SK-N-SH treated with all-trans-retinoic acid at 6 μM for 48 hours (cell line): ENCODE data around the gene DYNLL1.

Source experiments
- ATAC-seq: fragments of 200-7000 bp; cut with Tn5 transposase; 3 replicates; pipeline ENCODE4 v1.9.1; 2020; ENCODE audit warnings: mild to moderate bottlenecking, moderate library complexity
- ARNTL ChIP-seq: fragments of 450-650 bp; formaldehyde crosslinking; IDR thresholded peaks from 2 replicates; pipeline ENCODE4 v1.5.0; 2020; ENCODE audit warnings: low read depth, mild to moderate bottlenecking, moderate library complexity, borderline replicate concordance
- BACH2 ChIP-seq: fragments of 250-450 bp; sonication (Bioruptor Pico); IDR thresholded peaks from 2 replicates; pipeline ENCODE4 v1.9.0; 2021; ENCODE audit warnings: mild to moderate bottlenecking, borderline replicate concordance
- CSDC2 ChIP-seq: fragments of 250-450 bp; sonication (Bioruptor Pico); IDR thresholded peaks from 2 replicates; pipeline ENCODE4 v1.5.0; 2020; ENCODE audit warnings: mild to moderate bottlenecking, moderate library complexity
- CSRNP3 ChIP-seq: fragments of 250-450 bp; sonication (Bioruptor Pico); IDR thresholded peaks from 2 replicates; pipeline ENCODE4 v1.5.1; 2021; ENCODE audit warnings: mild to moderate bottlenecking, moderate library complexity
- ESRRG ChIP-seq: fragments of 250-450 bp; sonication (Bioruptor Pico); IDR thresholded peaks from 2 replicates; pipeline ENCODE4 v1.6.1; 2021; ENCODE audit warnings: mild to moderate bottlenecking
- GLIS3 ChIP-seq: fragments of 250-450 bp; sonication (Bioruptor Pico); IDR thresholded peaks from 2 replicates; pipeline ENCODE4 v1.5.0; 2020; ENCODE audit warnings: mild to moderate bottlenecking, moderate library complexity
- ISL1 ChIP-seq: fragments of 250-450 bp; sonication (Bioruptor Pico); IDR thresholded peaks from 2 replicates; pipeline ENCODE4 v2.1.2; 2022; ENCODE audit warnings: mild to moderate bottlenecking, moderate library complexity
- OSR1 ChIP-seq: fragments of 250-450 bp; sonication (Bioruptor Pico); IDR thresholded peaks from 2 replicates; pipeline ENCODE4 v1.8.0; 2022; ENCODE audit warnings: moderate library complexity, mild to moderate bottlenecking, inconsistent platforms
- PATZ1 ChIP-seq: fragments of 250-450 bp; sonication (Bioruptor Pico); IDR thresholded peaks from 2 replicates; pipeline ENCODE4 v1.8.0; 2020; ENCODE audit warnings: mild to moderate bottlenecking, moderate library complexity, borderline replicate concordance
- PPARA ChIP-seq: fragments of 250-450 bp; sonication (Bioruptor Pico); IDR thresholded peaks from 2 replicates; pipeline ENCODE4 v1.5.0; 2020; ENCODE audit warnings: mild to moderate bottlenecking, borderline replicate concordance
- RARB ChIP-seq: fragments of 250-450 bp; sonication (Bioruptor Pico); IDR thresholded peaks from 2 replicates; pipeline ENCODE4 v1.8.0; 2021; ENCODE audit warnings: mild to moderate bottlenecking, moderate library complexity
- TOX ChIP-seq: fragments of 250-450 bp; sonication (Bioruptor Pico); IDR thresholded peaks from 2 replicates; pipeline ENCODE4 v1.8.0; 2021; ENCODE audit warnings: mild to moderate bottlenecking, moderate library complexity, borderline replicate concordance
- ZC3H10 ChIP-seq: fragments of 250-450 bp; sonication (Bioruptor Pico); IDR thresholded peaks from 2 replicates; pipeline ENCODE4 v1.5.1; 2021; ENCODE audit warnings: mild to moderate bottlenecking, moderate library complexity
- ZFP3 ChIP-seq: fragments of 250-450 bp; sonication (Bioruptor Pico); IDR thresholded peaks from 2 replicates; pipeline ENCODE4 v1.5.0; 2020; ENCODE audit warnings: mild to moderate bottlenecking, moderate library complexity
- ZFP30 ChIP-seq: fragments of 450-650 bp; formaldehyde crosslinking; IDR thresholded peaks from 2 replicates; pipeline ENCODE4 v1.5.0; 2022; ENCODE audit warnings: mild to moderate bottlenecking, moderate library complexity
- ZNF565 ChIP-seq: fragments of 450-650 bp; formaldehyde crosslinking; conservative IDR thresholded peaks from 2 replicates; pipeline ENCODE4 v1.5.0; 2020; ENCODE audit warnings: low read depth, mild to moderate bottlenecking, moderate library complexity
- ZNF70 ChIP-seq: fragments of 450-650 bp; formaldehyde crosslinking; IDR thresholded peaks from 2 replicates; pipeline ENCODE4 v1.5.0; 2020; ENCODE audit warnings: mild to moderate bottlenecking, moderate library complexity
- ZNF8 ChIP-seq: fragments of 450-650 bp; formaldehyde crosslinking; IDR thresholded peaks from 2 replicates; pipeline ENCODE4 v1.5.0; 2020; ENCODE audit warnings: mild to moderate bottlenecking, moderate library complexity
- TF ChIP-seq, protein P1 (sequence below): fragments of 250-450 bp; sonication (Bioruptor Pico); IDR thresholded peaks from 2 replicates; pipeline ENCODE4 v1.5.0; 2020; ENCODE audit warnings: mild to moderate bottlenecking, moderate library complexity
- TF ChIP-seq, protein P2 (sequence below): fragments of 250-450 bp; sonication (Bioruptor Pico); IDR thresholded peaks from 2 replicates; pipeline ENCODE4 v1.8.0; 2021; ENCODE audit warnings: low read depth, mild to moderate bottlenecking, moderate library complexity, borderline replicate concordance
- TF ChIP-seq, protein P3 (sequence below): fragments of 250-450 bp; sonication (Bioruptor Pico); IDR thresholded peaks from 2 replicates; pipeline ENCODE4 v1.5.1; 2020; ENCODE audit warnings: low read depth, mild to moderate bottlenecking, moderate library complexity

Gene DYNLL1

GRCh38 chr12:120542166-120542565 lies 46.3 kb downstream of the DYNLL1 start:
- ATAC-seq: no peak
- TF ChIP-seq ISL1 (CRISPR knock-in tag): no peak
- no peak for TF ChIP-seq OSR1 (CRISPR knock-in tag)
- TF ChIP-seq, protein P1, sequence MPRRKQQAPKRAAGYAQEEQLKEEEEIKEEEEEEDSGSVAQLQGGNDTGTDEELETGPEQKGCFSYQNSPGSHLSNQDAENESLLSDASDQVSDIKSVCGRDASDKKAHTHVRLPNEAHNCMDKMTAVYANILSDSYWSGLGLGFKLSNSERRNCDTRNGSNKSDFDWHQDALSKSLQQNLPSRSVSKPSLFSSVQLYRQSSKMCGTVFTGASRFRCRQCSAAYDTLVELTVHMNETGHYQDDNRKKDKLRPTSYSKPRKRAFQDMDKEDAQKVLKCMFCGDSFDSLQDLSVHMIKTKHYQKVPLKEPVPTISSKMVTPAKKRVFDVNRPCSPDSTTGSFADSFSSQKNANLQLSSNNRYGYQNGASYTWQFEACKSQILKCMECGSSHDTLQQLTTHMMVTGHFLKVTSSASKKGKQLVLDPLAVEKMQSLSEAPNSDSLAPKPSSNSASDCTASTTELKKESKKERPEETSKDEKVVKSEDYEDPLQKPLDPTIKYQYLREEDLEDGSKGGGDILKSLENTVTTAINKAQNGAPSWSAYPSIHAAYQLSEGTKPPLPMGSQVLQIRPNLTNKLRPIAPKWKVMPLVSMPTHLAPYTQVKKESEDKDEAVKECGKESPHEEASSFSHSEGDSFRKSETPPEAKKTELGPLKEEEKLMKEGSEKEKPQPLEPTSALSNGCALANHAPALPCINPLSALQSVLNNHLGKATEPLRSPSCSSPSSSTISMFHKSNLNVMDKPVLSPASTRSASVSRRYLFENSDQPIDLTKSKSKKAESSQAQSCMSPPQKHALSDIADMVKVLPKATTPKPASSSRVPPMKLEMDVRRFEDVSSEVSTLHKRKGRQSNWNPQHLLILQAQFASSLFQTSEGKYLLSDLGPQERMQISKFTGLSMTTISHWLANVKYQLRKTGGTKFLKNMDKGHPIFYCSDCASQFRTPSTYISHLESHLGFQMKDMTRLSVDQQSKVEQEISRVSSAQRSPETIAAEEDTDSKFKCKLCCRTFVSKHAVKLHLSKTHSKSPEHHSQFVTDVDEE: no peak
- no peak for TF ChIP-seq ZNF8 (CRISPR knock-in tag)
- TF ChIP-seq, protein P2, sequence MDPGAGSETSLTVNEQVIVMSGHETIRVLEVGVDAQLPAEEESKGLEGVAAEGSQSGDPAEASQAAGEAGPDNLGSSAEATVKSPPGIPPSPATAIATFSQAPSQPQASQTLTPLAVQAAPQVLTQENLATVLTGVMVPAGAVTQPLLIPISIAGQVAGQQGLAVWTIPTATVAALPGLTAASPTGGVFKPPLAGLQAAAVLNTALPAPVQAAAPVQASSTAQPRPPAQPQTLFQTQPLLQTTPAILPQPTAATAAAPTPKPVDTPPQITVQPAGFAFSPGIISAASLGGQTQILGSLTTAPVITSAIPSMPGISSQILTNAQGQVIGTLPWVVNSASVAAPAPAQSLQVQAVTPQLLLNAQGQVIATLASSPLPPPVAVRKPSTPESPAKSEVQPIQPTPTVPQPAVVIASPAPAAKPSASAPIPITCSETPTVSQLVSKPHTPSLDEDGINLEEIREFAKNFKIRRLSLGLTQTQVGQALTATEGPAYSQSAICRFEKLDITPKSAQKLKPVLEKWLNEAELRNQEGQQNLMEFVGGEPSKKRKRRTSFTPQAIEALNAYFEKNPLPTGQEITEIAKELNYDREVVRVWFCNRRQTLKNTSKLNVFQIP: no peak
- TF ChIP-seq ZC3H10 (CRISPR knock-in tag): no peak
- no peak for TF ChIP-seq PPARA (CRISPR knock-in tag)
- no peak for TF ChIP-seq BACH2 (CRISPR knock-in tag)
- TF ChIP-seq GLIS3 (CRISPR knock-in tag): no peak
- TF ChIP-seq ARNTL (CRISPR knock-in tag): no peak
- no peak for TF ChIP-seq CSRNP3 (CRISPR knock-in tag)
- no peak for TF ChIP-seq CSDC2 (CRISPR knock-in tag)
- TF ChIP-seq ZNF70 (CRISPR knock-in tag): no peak
- no peak for TF ChIP-seq ZFP30 (CRISPR knock-in tag)
- TF ChIP-seq PATZ1 (CRISPR knock-in tag): no peak
- no peak for TF ChIP-seq ZNF565 (CRISPR knock-in tag)
- TF ChIP-seq, protein P3, sequence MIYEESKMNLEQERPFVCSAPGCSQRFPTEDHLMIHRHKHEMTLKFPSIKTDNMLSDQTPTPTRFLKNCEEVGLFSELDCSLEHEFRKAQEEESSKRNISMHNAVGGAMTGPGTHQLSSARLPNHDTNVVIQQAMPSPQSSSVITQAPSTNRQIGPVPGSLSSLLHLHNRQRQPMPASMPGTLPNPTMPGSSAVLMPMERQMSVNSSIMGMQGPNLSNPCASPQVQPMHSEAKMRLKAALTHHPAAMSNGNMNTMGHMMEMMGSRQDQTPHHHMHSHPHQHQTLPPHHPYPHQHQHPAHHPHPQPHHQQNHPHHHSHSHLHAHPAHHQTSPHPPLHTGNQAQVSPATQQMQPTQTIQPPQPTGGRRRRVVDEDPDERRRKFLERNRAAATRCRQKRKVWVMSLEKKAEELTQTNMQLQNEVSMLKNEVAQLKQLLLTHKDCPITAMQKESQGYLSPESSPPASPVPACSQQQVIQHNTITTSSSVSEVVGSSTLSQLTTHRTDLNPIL (CRISPR knock-in tag): no peak
- TF ChIP-seq RARB (CRISPR knock-in tag): no peak

DNA sequence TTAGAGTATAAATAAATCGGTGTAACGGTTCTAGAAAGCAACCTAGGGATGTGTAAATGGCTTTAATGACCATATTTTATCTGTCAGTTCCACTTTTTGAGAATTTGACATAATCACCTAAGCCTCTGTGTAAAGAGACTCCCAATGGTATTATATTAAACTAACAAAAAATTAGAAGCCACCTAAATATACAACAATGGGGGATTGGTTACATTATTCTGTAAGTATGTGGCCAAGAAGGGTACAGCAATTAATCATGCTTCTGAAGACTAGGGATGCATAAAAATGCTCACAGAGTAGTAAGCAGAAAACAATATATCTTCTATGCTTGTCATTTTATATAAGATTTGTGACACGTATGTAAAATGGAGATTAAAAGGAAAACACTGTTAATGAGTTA lies 48.8 kb downstream of the DYNLL1 start:
- ATAC-seq: no peak
- TF ChIP-seq ESRRG (no peak), CSRNP3 (CRISPR knock-in tag) (no peak), TOX (CRISPR knock-in tag) (no peak), ARNTL (CRISPR knock-in tag) (no peak), PATZ1 (CRISPR knock-in tag) (no peak), BACH2 (CRISPR knock-in tag) (no peak), OSR1 (CRISPR knock-in tag) (no peak), ISL1 (CRISPR knock-in tag) (no peak), ZNF8 (CRISPR knock-in tag) (no peak), ZFP3 (CRISPR knock-in tag) (no peak), ZFP30 (CRISPR knock-in tag) (no peak), ZNF70 (CRISPR knock-in tag) (no peak), ZC3H10 (CRISPR knock-in tag) (no peak)
- TF ChIP-seq, protein P3 (CRISPR knock-in tag): no peak; the same call in 1 of the 2 replicates
- TF ChIP-seq, protein P2: no peak
